Lower leg skin (tissue), 3 donors: ENCODE results near the gene GPATCH2L.

ENCODE experiments used
- POLR2A ChIP-seq, 2 donors: fragments of 450-650 bp; IDR thresholded peaks; one replicate each; pipeline ENCODE4 v1.6.1; 2016 to 2017; ENCODE audit warnings: antibody characterized with exemption in 2 of 2, mild to moderate bottlenecking in 1 of 2, moderate library complexity in 1 of 2
- TF ChIP-seq, protein P1 (sequence below), 3 donors: fragments of 450-650 bp; IDR thresholded peaks; one replicate each; pipeline ENCODE4 v1.5.1; 2016; ENCODE audit warnings: antibody characterized with exemption in 3 of 3, mild to moderate bottlenecking in 3 of 3, moderate library complexity in 2 of 3

GRCh38 chr14:76235628-76236027 is 83.9 kb downstream of the GPATCH2L start:
- TF ChIP-seq, protein P1, sequence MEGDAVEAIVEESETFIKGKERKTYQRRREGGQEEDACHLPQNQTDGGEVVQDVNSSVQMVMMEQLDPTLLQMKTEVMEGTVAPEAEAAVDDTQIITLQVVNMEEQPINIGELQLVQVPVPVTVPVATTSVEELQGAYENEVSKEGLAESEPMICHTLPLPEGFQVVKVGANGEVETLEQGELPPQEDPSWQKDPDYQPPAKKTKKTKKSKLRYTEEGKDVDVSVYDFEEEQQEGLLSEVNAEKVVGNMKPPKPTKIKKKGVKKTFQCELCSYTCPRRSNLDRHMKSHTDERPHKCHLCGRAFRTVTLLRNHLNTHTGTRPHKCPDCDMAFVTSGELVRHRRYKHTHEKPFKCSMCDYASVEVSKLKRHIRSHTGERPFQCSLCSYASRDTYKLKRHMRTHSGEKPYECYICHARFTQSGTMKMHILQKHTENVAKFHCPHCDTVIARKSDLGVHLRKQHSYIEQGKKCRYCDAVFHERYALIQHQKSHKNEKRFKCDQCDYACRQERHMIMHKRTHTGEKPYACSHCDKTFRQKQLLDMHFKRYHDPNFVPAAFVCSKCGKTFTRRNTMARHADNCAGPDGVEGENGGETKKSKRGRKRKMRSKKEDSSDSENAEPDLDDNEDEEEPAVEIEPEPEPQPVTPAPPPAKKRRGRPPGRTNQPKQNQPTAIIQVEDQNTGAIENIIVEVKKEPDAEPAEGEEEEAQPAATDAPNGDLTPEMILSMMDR (IDR thresholded peaks at IDR 0.05) = no peak
- no peak for TF ChIP-seq POLR2A (IDR thresholded peaks at IDR 0.05)
